NOMO-1 treated with dmso at 0.1 percent for 144 hours (cell line): Measurements from ENCODE around the gene PCDHA5.
A peak's percentile ranks its signal among the peaks of the same experiment; 100 is the strongest.
"Not testable (repeated sequence)": the region's sequence is repeated elsewhere in the genome, so short reads cannot be mapped to it uniquely, and the experiment has no call there.

ENCODE experiments used
- DNase-seq: peaks from one replicate; lab custom pipeline; 2025; ENCODE audit not compliant: unreplicated experiment; lab: John Stamatoyannopoulos, UW

Gene PCDHA5

GRCh38 chr5:140821375-140822280, at the start of gene PCDHA5:
PCDHA5 (plus strand) TSS chr5:140821613.
- no peak for DNase-seq

DNA sequence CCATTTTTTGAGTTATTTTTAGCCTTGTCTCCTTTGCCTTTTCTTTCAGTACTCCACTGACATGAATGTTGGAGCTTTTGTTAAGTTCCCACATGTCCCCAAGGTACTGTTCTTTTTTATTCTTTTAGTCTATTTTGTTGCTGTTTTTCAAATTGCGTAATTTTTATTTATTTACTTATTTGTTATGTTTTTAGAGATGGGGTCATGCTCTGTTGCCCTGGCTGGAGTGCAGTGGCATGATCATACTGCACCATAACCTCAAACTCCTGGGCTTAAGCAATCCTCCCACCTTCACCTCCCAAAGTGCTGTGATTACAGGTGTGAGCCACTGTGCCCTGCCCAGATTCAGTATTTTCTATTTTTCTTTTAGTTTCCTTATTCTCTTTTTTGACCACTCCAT, 40.9 kb upstream of the PCDHA5 start:
- DNase-seq: no peak

DNA sequence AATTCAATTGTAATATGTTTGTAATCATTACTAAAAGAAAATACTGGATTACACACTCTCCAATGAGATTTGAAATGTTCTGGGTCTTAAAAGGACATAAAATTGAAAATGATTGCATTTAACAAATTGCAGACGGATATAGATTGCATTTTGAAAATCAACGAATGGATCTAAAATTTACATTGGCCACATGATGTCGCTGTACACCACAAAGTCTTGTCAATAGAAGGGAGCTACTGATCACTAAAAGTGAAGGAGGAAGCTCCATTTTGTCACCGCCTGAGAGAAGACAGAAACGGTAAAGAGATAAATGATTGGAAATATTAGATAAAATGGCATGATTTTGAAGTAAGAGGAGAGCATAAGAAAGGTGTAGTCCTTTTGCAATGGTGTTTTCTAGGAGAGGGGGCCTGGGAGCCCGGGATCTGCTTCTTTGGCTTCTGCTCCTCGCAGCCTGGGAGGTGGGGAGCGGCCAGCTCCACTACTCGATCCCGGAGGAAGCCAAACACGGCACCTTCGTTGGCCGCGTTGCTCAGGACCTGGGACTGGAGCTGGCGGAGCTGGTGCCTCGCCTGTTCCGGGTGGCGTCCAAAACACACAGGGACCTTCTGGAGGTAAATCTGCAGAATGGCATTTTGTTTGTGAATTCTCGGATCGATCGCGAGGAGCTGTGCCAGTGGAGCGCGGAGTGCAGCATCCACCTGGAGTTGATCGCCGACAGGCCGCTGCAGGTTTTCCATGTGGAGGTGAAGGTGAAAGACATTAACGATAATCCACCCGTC, 35.3 kb upstream of the PCDHA5 start, which contains the start of gene PCDHA1:
Gene PCDHA1 (plus strand): TSS at position 236 of the 782 bp plus-strand sequence.
- DNase-seq: no peak

DNA sequence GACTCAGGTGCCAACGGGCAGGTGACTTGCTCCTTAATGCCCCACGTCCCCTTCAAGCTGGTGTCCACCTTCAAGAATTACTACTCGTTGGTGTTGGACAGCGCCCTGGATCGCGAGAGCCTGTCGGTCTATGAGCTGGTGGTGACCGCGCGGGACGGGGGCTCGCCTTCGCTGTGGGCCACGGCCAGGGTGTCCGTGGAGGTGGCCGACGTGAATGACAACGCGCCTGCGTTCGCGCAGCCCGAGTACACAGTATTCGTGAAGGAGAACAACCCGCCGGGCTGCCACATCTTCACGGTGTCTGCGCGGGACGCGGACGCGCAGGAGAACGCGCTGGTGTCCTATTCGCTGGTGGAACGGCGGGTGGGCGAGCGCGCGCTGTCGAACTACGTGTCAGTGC, 34.0 kb upstream of the PCDHA5 start:
- not testable (repeated sequence) for DNase-seq

DNA sequence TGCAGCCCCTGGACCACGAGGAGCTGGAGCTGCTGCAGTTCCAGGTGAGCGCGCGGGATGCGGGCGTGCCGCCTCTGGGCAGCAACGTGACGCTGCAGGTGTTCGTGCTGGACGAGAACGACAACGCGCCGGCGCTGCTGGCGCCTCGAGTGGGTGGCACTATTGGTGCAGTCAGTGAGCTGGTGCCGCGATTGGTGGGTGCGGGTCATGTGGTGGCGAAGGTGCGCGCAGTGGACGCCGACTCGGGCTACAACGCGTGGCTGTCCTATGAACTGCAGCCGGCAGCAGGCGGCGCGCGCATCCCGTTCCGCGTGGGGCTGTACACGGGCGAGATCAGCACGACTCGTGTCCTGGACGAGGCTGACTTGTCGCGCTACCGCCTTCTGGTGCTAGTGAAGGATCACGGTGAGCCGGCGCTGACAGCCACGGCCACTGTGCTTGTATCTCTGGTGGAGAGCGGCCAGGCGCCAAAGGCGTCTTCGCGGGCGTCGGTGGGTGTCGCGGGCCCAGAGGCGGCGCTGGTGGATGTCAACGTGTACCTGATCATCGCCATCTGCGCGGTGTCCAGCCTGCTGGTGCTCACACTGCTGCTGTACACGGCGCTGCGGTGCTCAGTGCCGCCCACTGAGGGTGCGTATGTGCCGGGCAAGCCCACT, 33.4 kb upstream of the PCDHA5 start:
- not testable (repeated sequence) for DNase-seq

DNA sequence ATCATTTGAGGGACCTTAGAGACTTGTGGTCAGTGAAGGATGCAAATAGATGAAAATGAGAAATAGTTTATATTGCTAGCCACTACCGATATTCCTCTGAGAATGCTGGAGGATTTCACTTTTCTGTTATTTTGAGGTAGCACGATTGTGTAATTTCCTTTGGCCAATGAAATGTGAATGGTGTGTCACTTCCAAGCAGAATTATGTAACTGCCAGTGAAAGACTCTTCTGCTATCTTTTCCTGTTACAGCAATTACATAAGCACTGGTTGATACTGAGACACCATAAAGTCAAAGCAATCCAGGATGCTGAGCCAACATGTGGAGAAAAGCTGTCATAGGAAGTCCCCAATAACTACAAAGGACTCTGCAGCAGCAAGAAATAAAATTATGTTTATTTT, 30.3 kb upstream of the PCDHA5 start:
- DNase-seq: peak; percentile 43

- DNase-seq: no peak
Measured at GRCh38 chr5:140794595-140795258, 26.7 kb upstream of the PCDHA5 start, which contains the start of gene PCDHA2. PCDHA2 (plus strand) TSS chr5:140794852.

GRCh38 chr5:140795259-140795641, 26.2 kb upstream of the PCDHA5 start:
- no peak for DNase-seq

DNA sequence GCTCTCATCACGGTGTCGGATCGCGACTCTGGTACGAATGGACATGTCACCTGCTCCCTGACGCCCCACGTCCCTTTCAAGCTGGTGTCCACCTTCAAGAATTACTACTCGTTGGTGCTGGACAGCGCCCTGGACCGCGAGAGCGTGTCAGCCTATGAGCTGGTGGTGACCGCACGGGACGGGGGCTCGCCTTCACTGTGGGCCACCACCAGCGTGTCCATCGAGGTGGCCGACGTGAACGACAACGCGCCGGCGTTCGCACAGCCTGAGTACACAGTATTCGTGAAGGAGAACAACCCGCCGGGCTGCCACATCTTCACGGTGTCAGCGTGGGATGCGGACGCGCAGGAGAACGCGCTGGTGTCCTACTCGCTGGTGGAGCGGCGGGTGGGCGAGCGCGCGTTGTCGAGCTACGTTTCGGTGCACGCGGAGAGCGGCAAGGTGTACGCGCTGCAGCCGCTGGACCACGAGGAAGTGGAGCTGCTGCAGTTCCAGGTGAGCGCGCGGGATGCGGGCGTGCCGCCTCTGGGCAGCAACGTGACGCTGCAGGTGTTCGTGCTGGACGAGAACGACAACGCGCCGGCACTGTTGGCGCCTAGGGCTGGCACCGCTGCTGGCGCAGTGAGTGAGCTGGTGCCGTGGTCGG, 25.2 kb upstream of the PCDHA5 start:
- DNase-seq: not testable (repeated sequence)

DNA sequence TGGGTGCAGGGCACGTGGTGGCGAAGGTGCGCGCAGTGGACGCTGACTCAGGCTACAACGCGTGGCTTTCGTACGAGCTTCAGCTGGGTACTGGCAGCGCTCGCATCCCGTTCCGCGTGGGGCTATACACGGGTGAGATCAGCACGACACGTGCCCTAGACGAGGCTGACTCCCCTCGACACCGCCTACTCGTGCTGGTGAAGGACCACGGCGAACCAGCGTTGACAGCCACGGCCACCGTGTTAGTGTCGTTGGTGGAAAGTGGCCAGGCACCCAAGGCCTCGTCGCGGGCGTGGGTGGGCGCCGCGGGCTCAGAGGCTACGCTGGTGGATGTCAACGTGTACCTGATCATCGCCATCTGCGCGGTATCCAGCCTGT, 24.7 kb upstream of the PCDHA5 start:
- DNase-seq: no peak

DNA sequence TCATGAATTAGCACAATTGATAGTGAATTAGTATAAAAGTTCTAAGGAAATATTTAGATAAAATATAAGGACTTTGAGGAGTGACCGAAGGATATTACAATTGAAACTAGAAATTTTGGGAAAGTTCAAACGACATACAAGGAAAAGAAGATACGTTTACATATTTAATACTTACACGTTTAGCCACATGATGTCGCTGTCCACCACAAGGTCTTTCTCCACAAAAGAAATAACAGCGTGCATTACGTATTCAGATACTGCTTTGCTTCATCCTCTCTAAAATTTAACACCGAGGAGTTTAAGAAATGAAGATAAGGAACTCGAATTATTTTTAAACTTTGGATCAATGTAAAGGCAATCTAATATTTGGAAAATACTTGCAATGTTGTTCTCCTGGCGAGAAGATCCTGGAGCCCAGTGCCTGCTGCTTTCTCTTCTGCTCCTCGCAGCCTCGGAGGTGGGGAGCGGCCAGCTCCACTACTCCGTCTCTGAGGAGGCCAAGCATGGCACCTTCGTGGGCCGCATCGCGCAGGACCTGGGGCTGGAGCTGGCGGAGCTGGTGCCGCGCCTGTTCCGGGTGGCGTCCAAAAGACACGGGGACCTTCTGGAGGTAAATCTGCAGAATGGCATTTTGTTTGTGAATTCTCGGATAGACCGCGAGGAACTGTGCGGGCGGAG, 20.5 kb upstream of the PCDHA5 start, which contains the start of gene PCDHA3:
Gene PCDHA3 (plus strand): TSS at position 242 of the 678 bp plus-strand sequence.
- no peak for DNase-seq

DNA sequence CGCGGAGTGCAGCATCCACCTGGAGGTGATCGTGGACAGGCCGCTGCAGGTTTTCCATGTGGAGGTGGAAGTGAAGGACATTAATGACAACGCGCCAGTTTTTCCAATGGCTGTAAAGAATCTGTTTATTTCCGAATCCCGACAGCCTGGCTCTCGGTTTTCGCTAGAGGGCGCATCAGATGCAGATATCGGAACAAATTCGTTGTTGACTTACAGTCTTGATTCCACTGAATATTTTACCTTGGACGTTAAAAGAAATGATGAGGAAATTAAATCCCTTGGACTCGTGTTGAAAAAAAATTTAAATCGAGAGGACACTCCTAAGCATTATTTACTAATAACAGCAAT, 19.9 kb upstream of the PCDHA5 start:
- no peak for DNase-seq

GRCh38 chr5:140802381-140802780, 19.0 kb upstream of the PCDHA5 start:
- not testable (repeated sequence) for DNase-seq

- DNase-seq: no peak
Measured at GRCh38 chr5:140802781-140803271, 18.6 kb upstream of the PCDHA5 start.

GRCh38 chr5:140806834-140807775, 14.3 kb upstream of the PCDHA5 start, which contains the start of gene PCDHA4:
PCDHA4 (plus strand) TSS chr5:140807068.
- DNase-seq: no peak

- DNase-seq: not testable (repeated sequence)
Measured at GRCh38 chr5:140808241-140808888, 13.0 kb upstream of the PCDHA5 start.

GRCh38 chr5:140808889-140809291, 12.5 kb upstream of the PCDHA5 start:
- DNase-seq: no peak

DNA sequence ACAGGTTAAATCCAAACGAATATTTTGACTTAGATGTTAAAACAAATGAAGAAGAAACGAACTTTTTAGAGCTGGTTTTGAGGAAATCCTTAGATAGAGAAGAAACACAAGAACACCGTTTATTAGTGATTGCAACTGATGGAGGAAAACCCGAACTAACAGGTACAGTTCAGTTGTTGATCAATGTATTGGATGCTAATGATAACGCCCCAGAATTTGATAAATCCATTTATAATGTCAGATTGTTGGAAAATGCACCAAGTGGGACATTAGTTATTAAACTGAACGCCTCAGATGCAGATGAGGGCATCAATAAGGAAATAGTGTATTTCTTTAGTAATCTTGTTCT, 842 bp downstream of the PCDHA5 start:
- no peak for DNase-seq
